Activated naive CD8-positive, alpha-beta T cell treated with anti-CD3 and anti-CD28 coated beads for 36 hours (primary cell): ENCODE data around the gene LAGE3. TPM values are rescaled to one million over a fixed set of nuclear protein-coding genes. Genes with fewer than 3 reads are reported as not detected.
A peak's percentile ranks its signal among the peaks of the same experiment; 100 is the strongest.

Experiments
- DNase-seq: peaks from one replicate; pipeline ENCODE4 v3.0.0; 2021
- H3K27ac Mint-ChIP-seq: one replicate; pipeline ENCODE4 v1.8.0; 2022; ENCODE audit warnings: mild to moderate bottlenecking, moderate library complexity, mixed read lengths
- H3K27me3 Mint-ChIP-seq: one replicate; pipeline ENCODE4 v1.8.0; 2022; ENCODE audit warnings: mild to moderate bottlenecking, mixed read lengths
- H3K36me3 Mint-ChIP-seq: one replicate; pipeline ENCODE4 v1.8.0; 2021; ENCODE audit warnings: mild to moderate bottlenecking, mixed read lengths
- H3K4me1 Mint-ChIP-seq: one replicate; pipeline ENCODE4 v1.8.0; 2021; ENCODE audit warnings: mixed read lengths
- H3K4me3 Mint-ChIP-seq: one replicate; pipeline ENCODE4 v1.8.0; 2022; ENCODE audit warnings: mild to moderate bottlenecking, moderate library complexity, mixed read lengths
- H3K9me3 Mint-ChIP-seq: one replicate; pipeline ENCODE4 v1.8.0; 2022; ENCODE audit warnings: mixed read lengths
- total RNA-seq, 2 experiments: library from RNA; stranded (reverse); gene quantifications; one replicate each; pipeline ENCODE4 v1.2.3, GENCODE V29; 2021

The LAGE3 gene
- total RNA-seq, 2 experiments from 2014 or later = 65.1 to 72.4 TPM

DNA sequence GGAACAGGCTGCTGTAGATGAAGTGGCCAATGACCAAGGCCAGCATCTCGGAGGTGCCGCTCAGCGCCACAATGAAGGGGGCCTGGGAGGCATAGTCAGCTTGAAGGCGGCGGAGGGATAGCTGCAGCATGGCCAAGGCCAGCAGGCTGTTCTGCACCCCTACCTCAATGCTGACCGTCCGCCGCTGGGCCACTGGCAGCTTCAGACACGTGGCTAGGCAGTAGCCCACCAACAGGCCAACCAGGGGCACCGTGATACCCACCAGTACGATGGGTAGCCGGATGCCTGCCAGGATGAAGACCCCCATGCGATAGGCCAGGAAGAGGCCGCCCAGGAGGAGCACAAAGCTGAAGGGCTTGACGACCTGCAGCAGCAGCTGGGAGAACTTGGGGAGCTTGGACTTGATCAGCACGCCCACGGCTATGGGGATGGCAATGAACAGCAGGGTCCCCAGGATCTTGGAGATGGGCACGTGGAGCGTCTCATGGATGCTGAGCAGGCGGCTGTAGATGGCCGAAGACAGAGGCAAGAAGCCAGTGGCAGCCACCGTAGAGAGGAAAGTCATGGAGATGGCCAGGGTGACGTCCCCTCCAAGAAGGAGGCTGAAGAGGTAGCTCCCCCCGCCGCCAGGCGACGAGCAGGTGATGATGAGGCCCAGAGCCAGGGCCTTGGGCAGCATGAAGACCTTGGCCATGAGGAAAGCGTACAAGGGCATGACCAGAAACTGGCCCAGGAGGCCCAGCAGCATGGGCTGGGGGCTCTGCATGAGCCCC lies 8.6 kb upstream of the LAGE3 start:
- Mint-ChIP-seq H3K9me3 (no peaks in the 10 kb centered on the region), H3K36me3 (peaks cover 2% of the 10 kb centered on the region), H3K4me1 (peaks cover 23% of the 10 kb centered on the region), H3K27ac (no peak overlapping the region), H3K4me3 (peak overlapping the region; percentile 37), H3K27me3 (no peaks in the 10 kb centered on the region)
- no peak for DNase-seq

DNA sequence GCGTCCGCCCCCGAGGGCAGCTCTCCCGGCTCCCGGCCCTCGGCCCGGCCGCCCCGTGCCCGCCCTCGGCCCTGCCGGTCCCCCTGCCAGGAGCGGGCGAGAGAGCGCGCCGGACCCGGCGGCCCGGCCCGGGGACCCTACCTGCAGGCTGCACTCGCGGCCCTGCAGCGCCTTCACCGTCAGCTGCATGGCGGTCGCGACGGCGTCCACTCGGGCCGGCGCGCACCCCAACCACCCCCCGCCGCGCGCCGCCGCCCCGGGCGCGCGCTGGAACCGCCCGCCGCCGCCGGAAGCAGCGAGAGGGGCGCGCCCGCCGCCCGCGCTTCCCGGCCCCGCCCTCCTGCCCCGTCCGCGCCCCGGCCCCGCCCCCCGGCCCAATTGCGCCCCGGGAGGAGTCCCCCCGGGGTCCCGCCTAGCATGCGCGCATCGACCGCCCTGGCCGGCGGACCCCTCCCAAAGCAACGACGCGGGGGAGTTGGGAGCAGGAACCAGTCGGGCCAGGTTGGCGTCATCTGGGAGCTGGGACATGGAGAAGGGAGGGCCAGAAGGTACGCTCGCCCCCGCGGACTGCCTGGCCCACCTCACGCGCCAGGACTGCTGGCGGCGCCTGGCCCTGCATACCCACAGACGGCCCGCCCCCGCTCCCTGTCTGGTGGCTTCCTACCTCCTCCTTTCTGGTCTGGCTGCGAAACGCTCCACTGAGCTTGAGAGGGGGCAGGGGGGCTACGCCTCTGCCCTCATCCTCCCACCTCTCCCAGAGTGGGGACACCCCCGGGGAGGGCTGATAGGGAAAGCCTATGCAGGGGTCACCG lies 7.5 kb upstream of the LAGE3 start, which contains the start of gene UBL4A:
Gene UBL4A, minus strand, starts transcription at position 220 of the 812 bp plus-strand sequence. Its CDS starts 31 bp downstream, at position 189.
- H3K4me1 Mint-ChIP-seq = peaks cover 23% of the 10 kb centered on the region
- peaks cover 2% of the 10 kb centered on the region for H3K36me3 Mint-ChIP-seq
- no peaks in the 10 kb centered on the region for H3K9me3 Mint-ChIP-seq
- peak within 1 kb of the TSS; percentile 79 for H3K4me3 Mint-ChIP-seq
- peak within 1 kb of the TSS; percentile 80 for H3K27ac Mint-ChIP-seq
- no peaks in the 10 kb centered on the region for H3K27me3 Mint-ChIP-seq
- peak; percentile 72 for DNase-seq

DNA sequence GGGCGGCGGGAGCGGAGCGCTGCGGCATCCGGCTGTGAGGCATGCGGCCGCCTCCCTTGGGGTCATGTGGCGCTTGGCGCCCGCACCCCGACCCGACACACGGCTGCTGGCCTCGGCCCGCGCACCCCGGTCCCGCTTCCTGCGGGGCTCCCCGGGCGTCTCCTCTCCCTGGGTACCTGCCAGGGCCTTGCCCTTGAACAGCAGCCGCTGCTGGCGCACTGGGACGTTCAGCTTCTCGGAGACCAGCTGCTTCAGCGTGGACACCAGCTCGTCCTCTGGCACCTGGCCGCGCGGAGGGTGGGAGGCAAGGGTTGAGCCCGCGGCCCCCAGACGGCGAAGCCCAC lies 6.9 kb upstream of the LAGE3 start:
- no peak overlapping the region for H3K27ac Mint-ChIP-seq
- H3K4me3 Mint-ChIP-seq = peak overlapping the region; percentile 79
- DNase-seq = peak; percentile 42

DNA sequence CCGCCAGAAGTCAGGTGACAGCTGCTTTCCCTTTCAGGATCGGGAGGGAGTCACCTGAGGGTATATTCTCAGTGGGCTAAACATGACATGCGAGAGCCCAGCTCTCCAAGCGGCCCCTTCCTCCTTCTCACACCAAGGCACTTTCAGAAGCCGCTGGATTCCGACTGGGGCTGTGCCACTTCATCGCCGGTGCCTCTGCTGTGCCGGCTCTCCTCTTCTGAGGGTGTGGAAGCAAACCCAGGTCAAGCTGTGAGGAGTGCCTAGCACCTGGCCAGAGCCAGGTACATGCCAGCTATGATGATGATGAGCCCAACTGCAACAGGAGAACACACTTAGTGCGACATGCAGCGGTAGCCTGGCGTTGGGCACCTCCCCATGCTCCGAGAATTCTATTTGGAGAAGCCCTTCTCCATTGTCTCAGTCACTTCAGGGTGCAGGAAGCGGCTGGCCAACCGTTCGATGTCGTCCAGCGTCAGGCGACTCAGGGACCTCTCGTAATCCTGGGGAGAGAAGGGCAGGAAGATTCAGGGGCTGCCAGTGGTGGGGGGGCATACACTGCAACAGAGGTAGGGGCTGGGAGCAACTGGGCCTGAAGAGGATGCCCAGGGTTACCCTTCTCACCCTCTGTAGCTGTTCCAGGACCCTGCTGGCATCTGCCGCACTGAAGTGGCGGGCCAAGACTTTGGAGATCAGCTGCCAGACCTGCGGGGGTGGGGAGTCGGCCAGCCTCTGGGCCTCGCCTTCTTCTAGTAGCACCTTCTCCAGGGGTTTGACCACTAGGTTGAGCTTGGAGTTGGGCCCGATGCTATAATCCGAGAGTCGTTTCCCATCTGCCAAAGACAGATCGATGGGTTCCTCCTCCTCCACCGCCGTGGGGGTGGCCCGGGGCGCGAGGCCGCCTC lies 6.3 kb upstream of the LAGE3 start:
- H3K27me3 Mint-ChIP-seq = no peaks in the 10 kb centered on the region
- peaks cover 2% of the 10 kb centered on the region for H3K36me3 Mint-ChIP-seq
- H3K4me1 Mint-ChIP-seq = peaks cover 21% of the 10 kb centered on the region
- DNase-seq = no peak
- H3K4me3 Mint-ChIP-seq = peak overlapping the region; percentile 79
- H3K9me3 Mint-ChIP-seq = no peaks in the 10 kb centered on the region
- peak overlapping the region; percentile 80 for H3K27ac Mint-ChIP-seq

More for the DNA sequence above, 6.9 kb upstream of the LAGE3 start:
- Mint-ChIP-seq H3K27me3 (no peaks in the 10 kb centered on the region), H3K9me3 (no peaks in the 10 kb centered on the region), H3K36me3 (peaks cover 2% of the 10 kb centered on the region), H3K4me1 (peaks cover 21% of the 10 kb centered on the region)

DNA sequence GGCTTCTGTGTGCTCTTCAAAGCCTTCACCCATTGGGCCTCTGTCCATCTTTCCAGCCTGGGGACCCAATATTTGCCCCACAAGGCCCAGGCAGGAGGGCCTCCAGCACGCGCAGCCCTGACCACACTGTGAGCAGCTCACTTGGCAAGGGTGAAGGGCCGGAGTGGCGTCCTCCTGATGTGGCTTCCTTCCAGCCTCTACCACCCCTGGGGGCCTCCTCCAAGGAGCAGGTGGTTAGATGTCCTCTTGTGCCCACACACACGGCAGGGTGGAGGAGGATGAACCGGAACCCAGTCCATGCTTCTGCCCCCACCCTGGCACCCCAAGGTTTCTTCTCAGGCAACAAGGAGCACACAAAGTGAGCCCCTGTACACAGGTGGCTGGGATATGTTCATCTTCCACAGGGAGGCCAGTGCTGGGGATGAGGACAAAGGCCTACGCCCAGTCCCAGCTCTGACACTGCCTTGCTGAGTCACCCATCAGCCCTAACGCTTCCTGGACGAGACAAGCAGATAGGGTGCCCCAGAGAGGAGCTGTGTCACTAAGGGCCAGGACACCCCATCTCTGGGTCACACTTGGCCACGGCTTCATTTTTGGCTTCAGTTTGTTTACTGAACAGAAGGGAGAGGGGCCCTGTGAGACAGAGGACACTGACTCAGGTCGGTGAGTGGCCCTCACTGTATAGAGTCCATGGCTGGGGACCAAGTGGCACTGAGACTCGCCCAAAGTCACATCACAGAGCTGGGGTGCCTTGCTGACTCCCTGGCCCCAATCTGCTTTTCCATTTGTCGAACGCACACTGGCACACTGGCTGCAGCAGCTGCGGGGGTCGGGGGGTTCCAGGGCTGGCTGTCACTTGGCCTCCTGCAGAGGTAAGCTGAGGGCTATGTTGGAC lies 5.4 kb upstream of the LAGE3 start:
- peaks cover 18% of the 10 kb centered on the region for H3K4me1 Mint-ChIP-seq
- no peaks in the 10 kb centered on the region for H3K27me3 Mint-ChIP-seq
- H3K27ac Mint-ChIP-seq = peak overlapping the region; percentile 42
- peaks cover 2% of the 10 kb centered on the region for H3K36me3 Mint-ChIP-seq
- peak overlapping the region; percentile 51 for H3K4me3 Mint-ChIP-seq
- H3K9me3 Mint-ChIP-seq = no peaks in the 10 kb centered on the region
- no peak for DNase-seq

DNA sequence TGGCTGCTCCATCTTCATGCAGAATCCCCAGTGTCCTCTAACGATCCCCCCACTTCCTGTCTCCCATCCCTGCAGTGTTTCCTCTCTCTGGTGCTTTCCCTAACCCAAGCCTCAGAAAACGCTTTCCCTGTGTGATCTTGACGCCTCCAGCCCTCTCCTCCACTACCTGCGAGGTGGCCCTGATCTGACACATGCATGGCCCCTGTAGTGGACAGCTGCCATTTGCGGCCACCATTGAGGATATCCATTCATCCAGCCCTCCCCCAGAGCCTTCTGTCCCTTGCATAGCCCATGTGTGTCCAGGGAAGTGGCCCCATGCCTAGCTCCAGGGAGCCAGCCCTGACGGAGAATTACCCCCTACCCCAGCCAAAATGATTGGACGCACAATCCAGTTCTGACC lies 4.2 kb upstream of the LAGE3 start:
- Mint-ChIP-seq H3K9me3 (no peaks in the 10 kb centered on the region), H3K36me3 (peaks cover 3% of the 10 kb centered on the region), H3K27ac (no peak overlapping the region), H3K27me3 (no peaks in the 10 kb centered on the region), H3K4me1 (peaks cover 16% of the 10 kb centered on the region), H3K4me3 (no peak overlapping the region)
- no peak for DNase-seq

DNA sequence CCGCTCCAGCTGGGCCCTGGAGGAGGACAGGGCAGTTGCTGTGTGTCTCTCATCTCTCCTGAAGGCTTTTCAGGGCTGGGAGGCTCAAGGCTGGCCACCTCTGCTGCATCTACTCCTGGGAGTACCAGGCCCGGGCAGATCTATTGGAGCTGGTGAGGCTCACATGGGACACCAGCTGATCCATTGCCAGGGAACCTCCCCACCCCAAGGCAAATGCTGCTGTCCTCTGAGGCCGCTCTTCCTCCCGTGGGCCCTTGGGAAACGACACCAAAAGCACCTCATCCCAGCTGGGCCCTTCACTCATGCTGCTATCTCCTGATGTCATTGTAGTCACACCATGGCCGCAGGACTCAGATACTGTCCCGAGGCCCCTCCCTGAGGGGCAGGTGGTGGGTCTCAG lies 3.7 kb upstream of the LAGE3 start:
- Mint-ChIP-seq H3K27ac (no peak overlapping the region), H3K4me1 (peaks cover 14% of the 10 kb centered on the region)

DNA sequence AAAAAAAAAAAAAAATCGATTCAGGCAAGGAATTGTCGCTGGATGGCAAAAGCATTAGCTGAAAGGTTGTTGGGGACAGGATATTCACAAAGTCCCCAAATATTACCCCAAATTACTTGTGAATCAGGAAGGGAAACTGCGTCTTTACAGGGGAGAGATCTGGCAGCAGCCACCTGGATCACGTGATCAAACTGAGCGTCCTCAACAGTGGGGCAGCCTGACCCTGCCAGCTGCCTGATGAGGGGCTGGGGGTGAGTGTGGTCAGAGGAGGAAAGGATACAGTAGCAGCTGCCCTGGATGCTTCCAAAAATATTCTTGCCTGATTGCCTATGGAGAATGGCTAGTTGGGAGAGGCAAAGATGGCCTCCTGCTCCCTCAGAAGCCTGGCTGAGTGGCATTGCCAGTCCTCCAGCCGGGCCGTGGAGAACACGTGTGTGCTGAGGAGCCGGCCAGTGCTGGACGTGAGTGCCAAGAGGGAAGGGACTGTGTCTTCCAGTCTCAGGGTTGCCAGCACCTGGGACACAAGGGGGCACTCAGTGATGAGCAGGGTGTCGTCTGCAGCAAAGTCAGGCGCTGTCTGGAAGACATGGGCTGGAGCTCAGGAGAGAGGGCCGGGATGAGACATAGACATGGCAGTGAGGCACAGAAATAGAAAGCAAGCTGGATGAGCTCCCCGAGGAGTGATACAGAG lies 3.0 kb upstream of the LAGE3 start:
- Mint-ChIP-seq H3K4me3 (no peak overlapping the region), H3K4me1 (peaks cover 21% of the 10 kb centered on the region), H3K9me3 (no peaks in the 10 kb centered on the region), H3K27ac (no peak overlapping the region), H3K27me3 (no peaks in the 10 kb centered on the region), H3K36me3 (peaks cover 5% of the 10 kb centered on the region)
- no peak for DNase-seq

More for the DNA sequence above, 3.7 kb upstream of the LAGE3 start:
- no peak for DNase-seq
- H3K27me3 Mint-ChIP-seq = no peaks in the 10 kb centered on the region
- peaks cover 3% of the 10 kb centered on the region for H3K36me3 Mint-ChIP-seq
- H3K9me3 Mint-ChIP-seq = no peaks in the 10 kb centered on the region
- H3K4me3 Mint-ChIP-seq = no peak overlapping the region

DNA sequence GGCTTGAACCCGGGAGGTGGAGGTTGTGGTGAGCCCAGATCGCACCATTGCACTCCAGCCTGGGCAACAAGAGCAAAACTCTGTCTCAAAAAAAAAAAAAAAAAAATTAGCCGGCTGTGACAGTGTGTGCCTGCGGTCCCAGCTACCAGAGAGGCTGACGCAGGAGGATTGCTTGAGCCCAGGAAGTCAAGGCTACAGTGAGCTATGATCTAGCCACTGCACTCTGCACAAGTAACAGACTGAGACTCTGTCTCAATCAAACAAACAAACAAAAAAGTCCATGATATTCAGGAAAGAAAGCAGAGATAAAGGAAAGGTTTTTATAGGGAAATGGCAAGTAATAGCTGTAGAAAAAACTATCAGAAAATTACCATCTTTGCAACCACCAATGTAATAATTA lies 2.1 kb upstream of the LAGE3 start:
- H3K27ac Mint-ChIP-seq = no peak overlapping the region
- H3K36me3 Mint-ChIP-seq = peaks cover 5% of the 10 kb centered on the region
- no peaks in the 10 kb centered on the region for H3K27me3 Mint-ChIP-seq
- peaks cover 20% of the 10 kb centered on the region for H3K4me1 Mint-ChIP-seq
- no peak overlapping the region for H3K4me3 Mint-ChIP-seq
- no peaks in the 10 kb centered on the region for H3K9me3 Mint-ChIP-seq
- DNase-seq = no peak

DNA sequence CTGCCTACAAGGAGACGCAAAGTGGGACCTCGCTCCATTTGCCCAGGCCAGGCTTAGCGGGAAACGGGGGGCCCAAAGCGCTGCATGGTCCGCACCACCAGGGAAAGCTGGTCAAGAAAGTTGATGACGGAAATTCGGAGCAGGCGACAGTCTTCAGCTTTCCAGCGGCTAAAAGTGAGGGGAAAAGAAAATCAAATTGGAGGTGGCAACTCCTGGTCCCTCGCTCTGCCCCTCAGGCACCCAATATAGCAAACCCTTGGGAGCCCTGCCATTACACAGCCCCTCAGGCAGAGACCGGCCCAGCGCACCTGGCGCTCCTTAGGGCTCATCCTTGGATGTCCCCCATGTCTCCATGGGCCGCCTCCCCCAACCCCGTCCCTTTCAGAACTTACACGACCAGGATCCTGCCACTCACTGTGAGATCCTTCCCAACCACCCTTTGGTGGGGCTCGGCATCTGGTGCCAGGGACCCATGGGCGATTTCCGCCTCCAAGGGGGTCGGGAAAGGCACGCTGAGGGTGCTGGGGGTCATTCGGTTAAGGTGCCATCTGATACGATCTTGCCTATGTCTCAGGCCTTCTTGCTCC lies 1.1 kb downstream of the LAGE3 start:
- Mint-ChIP-seq H3K9me3 (no peaks in the 10 kb centered on the region), H3K4me1 (peaks cover 13% of the 10 kb centered on the region), H3K27ac (peak overlapping the region; percentile 74), H3K4me3 (peak overlapping the region; percentile 89), H3K27me3 (no peaks in the 10 kb centered on the region), H3K36me3 (peaks cover 6% of the 10 kb centered on the region)
- DNase-seq = no peak

DNA sequence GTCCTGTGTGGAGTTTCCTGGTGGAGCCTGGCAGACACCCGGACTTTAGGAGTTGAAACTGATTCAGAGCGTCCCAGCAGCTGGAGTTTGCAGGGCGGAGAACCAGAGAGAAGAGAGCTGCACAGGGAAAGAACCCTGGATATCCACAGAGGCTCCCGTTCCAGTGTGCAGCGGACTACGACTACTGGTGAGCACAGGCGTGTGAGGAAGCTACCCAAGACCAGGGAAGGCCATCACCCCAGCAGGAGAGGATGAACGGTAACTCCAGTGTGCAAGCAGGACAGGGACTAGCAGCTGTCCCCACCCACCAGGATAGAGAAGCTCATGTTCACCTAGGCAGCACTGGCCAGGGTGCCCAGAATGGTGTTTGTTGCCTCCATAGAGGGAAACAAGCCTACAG lies 2.3 kb downstream of the LAGE3 start:
- no peak overlapping the region for H3K4me3 Mint-ChIP-seq
- H3K27me3 Mint-ChIP-seq = no peaks in the 10 kb centered on the region
- peaks cover 13% of the 10 kb centered on the region for H3K4me1 Mint-ChIP-seq
- H3K9me3 Mint-ChIP-seq = no peaks in the 10 kb centered on the region
- no peak overlapping the region for H3K27ac Mint-ChIP-seq
- no peak for DNase-seq
- peaks cover 6% of the 10 kb centered on the region for H3K36me3 Mint-ChIP-seq

DNA sequence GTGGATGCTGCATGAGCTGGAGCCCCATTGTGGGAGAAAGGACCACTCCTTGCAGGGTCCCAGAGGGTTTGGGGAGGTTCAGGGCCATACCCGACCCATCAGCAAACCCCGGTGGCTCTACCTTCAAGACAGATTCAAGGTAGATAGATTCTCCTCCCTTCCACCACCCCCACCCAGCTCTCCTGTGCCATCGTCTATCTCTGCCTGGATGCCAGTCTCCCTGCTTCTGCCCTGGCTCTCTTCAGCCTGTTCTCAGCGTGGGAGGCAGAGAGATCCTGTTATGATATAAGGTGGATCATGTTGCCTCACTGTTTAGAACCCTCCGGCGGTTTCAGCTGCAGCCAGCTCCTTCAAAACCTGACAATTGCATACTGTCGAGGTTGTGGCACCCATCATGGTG lies 5.4 kb downstream of the LAGE3 start:
- no peak for DNase-seq
- no peaks in the 10 kb centered on the region for H3K27me3 Mint-ChIP-seq
- H3K36me3 Mint-ChIP-seq = peaks cover 6% of the 10 kb centered on the region
- H3K9me3 Mint-ChIP-seq = no peaks in the 10 kb centered on the region
- peaks cover 11% of the 10 kb centered on the region for H3K4me1 Mint-ChIP-seq
- no peak overlapping the region for H3K4me3 Mint-ChIP-seq
- no peak overlapping the region for H3K27ac Mint-ChIP-seq
